ENCODE results near the gene CAPN6. TPM values are rescaled to one million over a fixed set of nuclear protein-coding genes. Genes with fewer than 3 reads are reported as not detected.

Gene CAPN6
- total RNA-seq, 1 experiment from 2014 or later, result 0.37 TPM

DNA sequence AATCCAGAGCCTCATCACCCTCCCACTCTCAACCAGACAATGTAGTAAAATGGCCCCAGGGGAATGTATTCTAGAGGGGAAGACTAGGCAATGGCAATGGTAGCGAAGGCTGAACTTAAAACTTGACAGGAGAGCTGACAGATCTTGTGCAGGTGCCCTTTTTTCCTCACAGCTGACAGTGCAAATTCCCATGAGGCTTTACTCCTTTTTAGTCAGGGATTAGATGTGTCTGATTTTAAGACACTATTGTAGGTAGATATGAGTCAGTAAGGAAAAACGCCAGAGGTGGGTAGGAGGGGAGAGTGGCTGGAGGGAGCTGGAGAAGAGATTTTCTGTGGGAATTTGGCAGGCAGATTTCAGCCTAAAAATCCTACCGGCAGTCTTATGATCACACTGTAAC lies 10.7 kb downstream of the CAPN6 start:
- Mint-ChIP-seq H3K4me3 (ENCODE audit: unreplicated experiment) (no peak overlapping the region), H3K9me3 (ENCODE audit: unreplicated experiment) (peaks cover under 1% of the 10 kb centered on the region), H3K27ac (ENCODE audit: low read depth, unreplicated experiment) (no peak overlapping the region), H3K27me3 (ENCODE audit: insufficient read depth, unreplicated experiment) (peaks cover 61% of the 10 kb centered on the region), H3K36me3 (ENCODE audit: insufficient read depth, unreplicated experiment) (no peaks in the 10 kb centered on the region), H3K4me1 (ENCODE audit: insufficient read depth, unreplicated experiment) (no peaks in the 10 kb centered on the region)
- intact Hi-C loops (cut with micrococcal nuclease), result no loop called here
- DNase-seq (ENCODE audit: unreplicated experiment), result no peak
- ChIA-PET POLR2A (no interaction called here), CTCF (interaction anchor here (0.6 to 4.4 kb wide), 2 partner anchors 15 to 24 kb away, joined by 3 to 23 read pairs; no protein-coding TSS in a partner anchor)
- TF ChIP-seq, protein P1, sequence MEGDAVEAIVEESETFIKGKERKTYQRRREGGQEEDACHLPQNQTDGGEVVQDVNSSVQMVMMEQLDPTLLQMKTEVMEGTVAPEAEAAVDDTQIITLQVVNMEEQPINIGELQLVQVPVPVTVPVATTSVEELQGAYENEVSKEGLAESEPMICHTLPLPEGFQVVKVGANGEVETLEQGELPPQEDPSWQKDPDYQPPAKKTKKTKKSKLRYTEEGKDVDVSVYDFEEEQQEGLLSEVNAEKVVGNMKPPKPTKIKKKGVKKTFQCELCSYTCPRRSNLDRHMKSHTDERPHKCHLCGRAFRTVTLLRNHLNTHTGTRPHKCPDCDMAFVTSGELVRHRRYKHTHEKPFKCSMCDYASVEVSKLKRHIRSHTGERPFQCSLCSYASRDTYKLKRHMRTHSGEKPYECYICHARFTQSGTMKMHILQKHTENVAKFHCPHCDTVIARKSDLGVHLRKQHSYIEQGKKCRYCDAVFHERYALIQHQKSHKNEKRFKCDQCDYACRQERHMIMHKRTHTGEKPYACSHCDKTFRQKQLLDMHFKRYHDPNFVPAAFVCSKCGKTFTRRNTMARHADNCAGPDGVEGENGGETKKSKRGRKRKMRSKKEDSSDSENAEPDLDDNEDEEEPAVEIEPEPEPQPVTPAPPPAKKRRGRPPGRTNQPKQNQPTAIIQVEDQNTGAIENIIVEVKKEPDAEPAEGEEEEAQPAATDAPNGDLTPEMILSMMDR (IDR thresholded peaks at IDR 0.05; ENCODE audit: unreplicated experiment), result no peak
- BruUV-seq (replicated peaks), result no TSS peak

DNA sequence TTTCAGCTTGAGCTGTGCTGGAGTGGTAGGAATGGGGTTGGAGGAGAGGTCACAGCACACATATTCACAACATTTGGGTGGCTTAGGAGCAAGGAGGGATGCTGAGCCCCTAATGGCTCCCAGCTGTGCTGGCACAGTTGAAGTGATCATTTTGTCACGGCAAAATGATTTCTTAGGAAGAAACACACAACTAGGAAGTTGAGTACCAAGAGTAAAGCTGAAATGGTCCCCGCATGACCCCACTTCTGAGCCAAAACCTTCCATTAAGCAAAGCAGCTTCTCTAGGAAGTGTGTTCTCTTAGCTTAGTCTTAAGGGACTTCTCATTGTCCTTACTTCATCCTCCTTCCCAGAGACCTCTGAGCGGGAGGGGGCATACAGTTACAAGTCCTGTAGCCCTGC lies 12.6 kb downstream of the CAPN6 start:
- ChIA-PET CTCF (interaction anchor here (0.6 to 4.4 kb wide), 2 partner anchors 13 to 396 kb away, joined by 3 to 23 read pairs; no protein-coding TSS in a partner anchor), POLR2A (no interaction called here)
- peaks cover 7% of the 10 kb centered on the region for H3K9me3 Mint-ChIP-seq (ENCODE audit: unreplicated experiment)
- no peaks in the 10 kb centered on the region for H3K36me3 Mint-ChIP-seq (ENCODE audit: insufficient read depth, unreplicated experiment)
- TF ChIP-seq, protein P1 (IDR thresholded peaks at IDR 0.05; ENCODE audit: unreplicated experiment), result no peak
- H3K4me1 Mint-ChIP-seq (ENCODE audit: insufficient read depth, unreplicated experiment), result no peaks in the 10 kb centered on the region
- no peak for DNase-seq (ENCODE audit: unreplicated experiment)
- no TSS peak for BruUV-seq (replicated peaks)
- H3K27me3 Mint-ChIP-seq (ENCODE audit: insufficient read depth, unreplicated experiment), result peaks cover 59% of the 10 kb centered on the region
- H3K27ac Mint-ChIP-seq (ENCODE audit: low read depth, unreplicated experiment), result no peak overlapping the region
- no peak overlapping the region for H3K4me3 Mint-ChIP-seq (ENCODE audit: unreplicated experiment)
- intact Hi-C loops (cut with micrococcal nuclease), result no loop called here

DNA sequence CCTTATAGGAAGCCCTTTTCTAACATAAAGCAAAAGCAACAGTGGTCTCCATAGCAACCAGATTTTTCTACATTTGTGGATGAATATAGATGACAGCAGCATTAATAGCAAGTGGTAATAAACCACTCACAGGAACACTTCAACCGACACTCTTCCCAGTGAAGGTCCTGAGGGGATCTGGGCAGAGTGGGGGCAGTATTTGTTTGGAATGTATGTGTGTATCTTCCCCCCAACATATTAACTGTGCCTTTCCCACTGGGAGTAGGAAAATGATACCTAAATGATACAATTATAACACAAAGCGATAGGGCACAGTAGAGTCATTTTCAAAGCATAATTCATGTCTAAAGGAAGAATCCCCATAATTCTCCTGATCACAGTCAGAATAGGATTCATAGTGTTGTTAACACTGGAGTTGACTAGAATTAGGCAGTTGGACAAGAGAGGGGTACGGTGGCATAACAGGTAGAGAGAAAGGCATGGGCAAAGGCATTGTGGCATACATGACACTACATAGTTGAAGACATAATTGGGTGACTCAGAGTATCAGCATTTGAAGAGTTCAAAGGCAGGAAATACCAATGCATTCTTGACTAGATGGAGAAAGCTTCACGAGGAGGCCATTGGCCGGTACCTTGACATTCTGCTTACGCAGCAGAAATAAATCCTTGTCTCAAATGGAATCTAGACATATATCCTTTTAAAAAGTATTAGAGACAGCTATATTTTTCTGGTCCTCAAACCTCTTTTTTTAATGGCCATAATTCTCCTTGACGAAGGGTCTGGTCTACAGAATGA lies 15.2 kb downstream of the CAPN6 start:
- no peaks in the 10 kb centered on the region for H3K4me1 Mint-ChIP-seq (ENCODE audit: insufficient read depth, unreplicated experiment)
- POLR2A ChIA-PET, result no interaction called here
- peaks cover 7% of the 10 kb centered on the region for H3K9me3 Mint-ChIP-seq (ENCODE audit: unreplicated experiment)
- BruUV-seq (replicated peaks), result no TSS peak
- H3K27me3 Mint-ChIP-seq (ENCODE audit: insufficient read depth, unreplicated experiment), result peaks cover 59% of the 10 kb centered on the region
- H3K36me3 Mint-ChIP-seq (ENCODE audit: insufficient read depth, unreplicated experiment), result no peaks in the 10 kb centered on the region
- DNase-seq (ENCODE audit: unreplicated experiment), result peak; percentile 15
- intact Hi-C loops (cut with micrococcal nuclease), result no loop called here
- CTCF ChIA-PET, result no interaction called here
- TF ChIP-seq, protein P1 (IDR thresholded peaks at IDR 0.05; ENCODE audit: unreplicated experiment), result no peak
- no peak overlapping the region for H3K27ac Mint-ChIP-seq (ENCODE audit: low read depth, unreplicated experiment)
- H3K4me3 Mint-ChIP-seq (ENCODE audit: unreplicated experiment), result no peak overlapping the region

DNA sequence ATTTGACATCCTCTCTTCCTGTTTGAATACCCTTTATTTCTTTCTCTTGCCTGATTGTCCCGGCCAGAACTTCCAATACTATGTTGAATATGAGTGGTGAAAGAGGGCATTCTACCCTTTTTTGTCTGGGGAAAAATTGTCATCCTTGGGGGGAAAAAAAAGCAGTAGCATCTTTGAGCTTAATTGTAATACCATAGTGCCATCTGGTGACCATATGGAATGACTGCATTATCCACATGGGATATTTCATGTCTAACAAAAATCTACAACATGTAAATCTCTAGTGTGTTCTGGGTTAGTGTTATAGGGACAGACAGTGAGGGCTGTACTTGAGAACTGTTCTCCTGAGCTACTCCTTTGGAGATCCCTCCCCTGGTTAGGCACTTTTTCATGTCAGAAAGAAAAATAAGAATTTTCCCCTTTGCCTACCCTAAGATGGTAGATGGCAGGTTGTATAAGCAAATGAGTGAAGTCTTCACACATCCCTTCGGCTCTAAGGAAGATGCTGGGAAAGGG lies 26.0 kb downstream of the CAPN6 start:
- Mint-ChIP-seq H3K27me3 (ENCODE audit: insufficient read depth, unreplicated experiment) (peaks cover 100% of the 10 kb centered on the region), H3K36me3 (ENCODE audit: insufficient read depth, unreplicated experiment) (no peaks in the 10 kb centered on the region), H3K4me1 (ENCODE audit: insufficient read depth, unreplicated experiment) (no peaks in the 10 kb centered on the region), H3K4me3 (ENCODE audit: unreplicated experiment) (no peak overlapping the region), H3K27ac (ENCODE audit: low read depth, unreplicated experiment) (no peak overlapping the region), H3K9me3 (ENCODE audit: unreplicated experiment) (no peaks in the 10 kb centered on the region)
- intact Hi-C loops (cut with micrococcal nuclease), result loop anchor here (1.0 to 5.0 kb wide), 5 partner anchors 80 to 1082 kb away; no protein-coding TSS in a partner anchor
- no TSS peak for BruUV-seq (replicated peaks)
- peak; percentile 31 for DNase-seq (ENCODE audit: unreplicated experiment)
- TF ChIP-seq, protein P1 (IDR thresholded peaks at IDR 0.05; ENCODE audit: unreplicated experiment), result peak; percentile 66
- POLR2A ChIA-PET, result interaction anchor here (0.7 to 1.0 kb wide), 4 partner anchors 9 to 1025 kb away, joined by 3 to 4 read pairs (median 4); no protein-coding TSS in a partner anchor
- CTCF ChIA-PET, result interaction anchor here (0.5 to 3.7 kb wide), 32 partner anchors 9 to 1111 kb away, joined by 3 to 31 read pairs (median 4); no protein-coding TSS in a partner anchor
